Activated effector memory CD4-positive, alpha-beta T cell treated with anti-CD3 and anti-CD28 coated beads, Interleukin-2, amount 50 U/mL, for 16 hours (primary cell): ENCODE results near the gene PHACTR4.
"Not testable (repeated sequence)": the region's sequence is repeated elsewhere in the genome, so short reads cannot be mapped to it uniquely, and the experiment has no call there.

Source experiments
- DNase-seq: peaks from one replicate; pipeline ENCODE4 v3.0.0-alpha.2; 2020

Gene PHACTR4

DNA sequence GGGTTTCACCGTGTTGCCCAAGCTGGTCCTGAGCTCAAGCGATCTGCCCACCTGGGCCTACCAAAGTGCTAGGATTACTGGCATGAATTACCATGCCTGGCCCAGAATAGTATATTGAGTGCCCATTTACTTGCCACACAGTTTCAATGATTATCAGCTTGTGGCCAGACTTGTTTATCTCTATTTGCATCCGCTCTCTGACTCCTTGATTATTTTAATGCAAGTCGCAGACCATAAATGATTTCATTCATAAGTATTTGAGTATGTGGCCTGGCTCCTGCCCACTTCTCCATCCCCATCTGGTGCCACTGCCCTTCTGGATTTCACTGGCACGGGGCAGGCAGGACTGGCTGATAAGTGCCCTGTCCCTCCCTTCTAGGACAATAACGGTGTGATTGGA is 165.1 kb downstream of the PHACTR4 start:
- DNase-seq, result no peak

DNA sequence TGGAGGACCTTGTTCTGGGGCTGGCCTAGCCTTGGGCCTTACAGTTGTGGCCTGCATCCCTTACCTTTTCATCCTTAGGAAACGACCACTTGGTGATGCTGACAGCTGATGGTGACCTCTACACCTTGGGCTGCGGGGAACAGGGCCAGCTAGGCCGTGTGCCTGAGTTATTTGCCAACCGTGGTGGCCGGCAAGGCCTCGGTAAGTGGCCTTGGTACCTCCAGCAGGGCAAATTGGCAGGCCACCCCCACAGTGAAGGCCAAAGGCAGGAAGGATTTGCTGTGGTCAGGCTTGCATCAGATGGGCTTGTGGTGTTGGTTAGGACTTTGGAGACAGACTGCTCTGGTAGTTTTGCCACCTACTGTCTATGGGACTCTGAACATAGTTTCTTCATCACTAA is 165.6 kb downstream of the PHACTR4 start:
- DNase-seq, result no peak

DNA sequence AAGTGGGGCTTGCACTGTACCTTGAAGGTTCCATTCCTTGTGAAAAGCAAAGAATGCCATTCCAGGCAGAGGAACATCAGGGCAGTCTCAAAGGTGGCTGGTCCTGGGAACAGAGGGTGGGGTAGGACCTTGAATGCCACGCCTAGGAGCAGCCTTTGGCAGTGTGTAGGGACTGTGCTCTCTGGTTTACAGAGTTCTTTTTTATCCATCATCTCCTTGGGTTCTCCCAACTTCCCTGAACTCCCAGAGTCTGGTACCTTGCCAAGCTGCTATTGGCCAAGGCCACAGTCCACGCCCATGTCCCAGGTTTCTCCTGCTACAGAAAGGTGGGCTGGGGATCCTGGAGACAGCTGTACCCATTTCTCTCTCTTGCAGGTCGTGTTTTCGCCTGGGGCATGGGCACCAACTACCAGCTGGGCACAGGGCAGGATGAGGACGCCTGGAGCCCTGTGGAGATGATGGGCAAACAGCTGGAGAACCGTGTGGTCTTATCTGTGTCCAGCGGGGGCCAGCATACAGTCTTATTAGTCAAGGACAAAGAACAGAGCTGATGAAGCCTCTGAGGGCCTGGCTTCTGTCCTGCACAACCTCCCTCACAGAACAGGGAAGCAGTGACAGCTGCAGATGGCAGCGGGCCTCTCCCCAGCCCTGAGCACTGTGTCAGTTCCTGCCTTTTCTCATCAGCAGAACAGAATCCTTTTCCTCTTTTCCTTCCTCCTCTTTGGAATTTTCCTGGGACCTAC is 168.1 kb downstream of the PHACTR4 start:
- no peak for DNase-seq

DNA sequence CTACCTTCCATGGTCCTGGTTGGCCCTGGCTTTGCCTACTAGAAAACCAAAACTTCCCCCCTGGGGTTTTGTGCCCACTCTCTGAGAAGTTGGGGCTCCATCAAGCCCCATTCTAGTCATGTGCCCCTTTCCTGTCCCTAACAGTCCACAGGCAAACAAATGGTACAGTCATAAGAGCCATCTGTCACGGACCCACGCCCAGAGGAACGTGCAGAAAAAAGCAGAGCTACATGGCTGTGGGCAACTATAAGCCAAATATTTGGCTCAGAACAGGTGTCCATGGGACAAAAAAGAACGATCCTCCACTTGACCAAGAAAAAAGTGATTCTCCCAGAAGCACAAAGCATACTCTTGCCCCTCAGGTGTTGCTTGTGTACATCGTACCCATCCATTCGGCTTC is 168.7 kb downstream of the PHACTR4 start:
- no peak for DNase-seq

DNA sequence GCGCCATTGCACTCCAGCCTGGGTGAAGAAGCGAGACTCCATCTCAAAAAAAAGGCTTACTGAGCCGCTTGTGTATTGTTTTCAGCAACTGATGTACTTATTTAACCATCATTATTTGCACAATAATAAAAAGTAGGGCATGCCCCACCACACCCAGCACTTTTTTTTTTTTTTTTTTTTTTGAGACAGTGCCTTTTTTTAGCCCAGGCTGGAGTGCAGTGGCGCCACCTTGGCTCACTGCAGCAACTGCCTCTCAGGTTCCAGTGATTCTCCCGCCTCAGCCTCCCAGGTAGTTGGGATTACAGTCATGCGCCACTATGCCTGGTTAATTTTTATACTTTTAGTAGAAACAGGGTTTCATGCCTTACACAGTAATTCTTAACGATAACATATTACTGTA is 171.1 kb downstream of the PHACTR4 start:
- DNase-seq, result no peak

DNA sequence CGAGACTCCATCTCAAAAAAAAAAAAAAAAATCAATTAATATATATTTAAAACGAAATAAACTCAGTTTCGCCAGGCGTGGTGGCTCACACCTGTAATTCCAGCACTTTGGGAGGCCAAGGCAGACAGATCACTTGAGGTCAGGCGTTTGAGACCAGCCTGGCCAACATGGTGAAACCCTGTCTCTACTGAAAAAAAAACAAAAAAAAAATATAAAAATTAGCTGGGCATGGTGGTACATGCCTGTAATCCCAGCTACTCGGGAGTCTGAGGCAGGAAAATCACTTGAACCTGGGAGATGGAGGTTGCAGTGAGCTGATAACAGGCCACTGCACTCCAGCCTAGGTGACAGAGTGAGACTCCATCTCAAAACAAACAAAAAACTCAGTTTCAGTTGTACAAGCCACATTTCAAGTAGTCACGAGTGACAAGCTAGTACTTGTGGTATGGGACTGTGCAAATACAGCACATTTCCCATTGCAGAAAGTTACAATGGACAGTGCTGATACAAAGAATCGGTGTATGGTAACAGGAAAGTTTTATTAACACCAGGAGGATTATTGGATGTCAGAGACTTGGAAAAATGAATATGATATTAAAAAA is 172.0 kb downstream of the PHACTR4 start:
- not testable (repeated sequence) for DNase-seq

DNA sequence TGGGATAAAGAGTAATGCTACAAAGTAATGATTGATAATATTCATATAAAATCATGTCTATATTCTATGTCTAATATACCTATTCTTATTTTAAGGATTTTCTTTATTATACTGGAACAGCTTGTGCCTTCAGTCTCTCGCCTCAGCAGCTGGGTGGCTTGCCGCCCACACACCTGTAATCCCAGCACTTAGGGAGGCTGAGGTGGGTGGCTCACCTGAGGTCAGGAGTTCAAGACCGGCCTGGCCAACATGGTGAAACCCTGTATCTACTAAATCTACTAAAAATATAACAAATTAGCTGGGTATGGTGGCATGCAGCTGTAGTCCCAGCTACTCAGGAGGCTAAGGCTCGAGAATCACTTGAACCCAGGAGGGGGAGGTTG is 175.7 kb downstream of the PHACTR4 start:
- DNase-seq, result no peak

DNA sequence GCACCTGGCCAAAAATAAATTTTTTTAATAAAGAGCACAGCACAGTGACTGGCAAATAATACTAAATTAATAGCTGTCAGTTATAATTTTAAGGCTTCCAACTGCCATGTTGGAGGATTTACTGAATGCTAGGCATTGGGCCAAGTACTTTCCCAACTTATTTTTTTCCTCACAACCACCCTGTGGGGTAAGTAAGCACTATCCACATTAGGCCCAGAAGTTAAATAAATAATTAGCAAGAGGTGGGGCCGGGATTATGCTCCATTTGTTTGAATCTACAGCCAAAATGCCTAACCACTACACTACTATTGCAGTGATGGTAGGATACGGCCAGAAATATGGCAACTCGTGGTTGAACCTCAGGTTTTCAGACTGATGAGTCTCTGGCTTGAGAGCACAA is 178.8 kb downstream of the PHACTR4 start:
- no peak for DNase-seq
